Measurements from ENCODE around the gene SLC19A1.

- TF ChIP-seq CTCF (conservative IDR thresholded peaks at IDR 0.05), result no peak
- no peak for TF ChIP-seq EZH2 (IDR thresholded peaks at IDR 0.05; ENCODE audit: low read depth)
These were observed 48.0 kb upstream of the SLC19A1 start for GRCh38 chr21:45590246-45590725.

All from PC-9 (cell line).